ENCODE data around the gene GGA1.

The GGA1 gene

GRCh38 chr22:37608477-37609239 lies at the start of gene GGA1:
Gene GGA1, plus strand, starts transcription at chr22:37608834. Its CDS starts 27 bp downstream, at chr22:37608861.
- peak; percentile 87 to 92 (median 92) for DNase-seq (ENCODE audit: low read depth in 2 of 3, low spot score in 2 of 3)

GRCh38 chr22:37559521-37559900 lies 49.1 kb upstream of the GGA1 start:
- no peak for DNase-seq (ENCODE audit: low read depth in 2 of 3, low spot score in 2 of 3)

GRCh38 chr22:37559901-37560607 lies 48.6 kb upstream of the GGA1 start, which contains the start of gene CDC42EP1:
Gene CDC42EP1, plus strand, starts transcription at chr22:37560480. Its CDS starts 5,870 bp downstream, at chr22:37566350.
- DNase-seq (ENCODE audit: low read depth in 2 of 3, low spot score in 2 of 3): no peak

- no peak for DNase-seq (ENCODE audit: low read depth in 2 of 3, low spot score in 2 of 3)
Measured at GRCh38 chr22:37560608-37561211, 47.9 kb upstream of the GGA1 start.

GRCh38 chr22:37561212-37562048 lies 47.2 kb upstream of the GGA1 start:
- peak; percentile 67 to 89 (median 89) for DNase-seq (ENCODE audit: low read depth in 2 of 3, low spot score in 2 of 3)

- no peak for DNase-seq (ENCODE audit: low read depth in 2 of 3, low spot score in 2 of 3)
Measured at GRCh38 chr22:37562049-37562875, 46.4 kb upstream of the GGA1 start.

- no peak for DNase-seq (ENCODE audit: low read depth in 2 of 3, low spot score in 2 of 3)
Measured at GRCh38 chr22:37563153-37564081, 45.2 kb upstream of the GGA1 start.

GRCh38 chr22:37564111-37564711 lies 44.4 kb upstream of the GGA1 start:
- no peak for DNase-seq (ENCODE audit: low read depth in 2 of 3, low spot score in 2 of 3)

- DNase-seq (ENCODE audit: low read depth in 2 of 3, low spot score in 2 of 3): no peak
Measured at GRCh38 chr22:37565830-37566229, 42.8 kb upstream of the GGA1 start.

GRCh38 chr22:37566329-37566837 lies 42.3 kb upstream of the GGA1 start:
- DNase-seq (ENCODE audit: low read depth in 2 of 3, low spot score in 2 of 3): no peak

- peak; percentile 80 to 96 (median 93) for DNase-seq (ENCODE audit: low read depth in 2 of 3, low spot score in 2 of 3)
Measured at GRCh38 chr22:37566903-37567798, 41.5 kb upstream of the GGA1 start.

- no peak for DNase-seq (ENCODE audit: low read depth in 2 of 3, low spot score in 2 of 3)
Measured at GRCh38 chr22:37568012-37568411, 40.6 kb upstream of the GGA1 start.

- DNase-seq (ENCODE audit: low read depth in 2 of 3, low spot score in 2 of 3): no peak
Measured at GRCh38 chr22:37568448-37569008, 40.1 kb upstream of the GGA1 start.

- no peak for DNase-seq (ENCODE audit: low read depth in 2 of 3, low spot score in 2 of 3)
Measured at GRCh38 chr22:37569009-37569920, 39.4 kb upstream of the GGA1 start.

- DNase-seq (ENCODE audit: low read depth in 2 of 3, low spot score in 2 of 3): no peak
Measured at GRCh38 chr22:37569921-37570660, 38.5 kb upstream of the GGA1 start.

GRCh38 chr22:37570661-37570976 lies 38.0 kb upstream of the GGA1 start:
- DNase-seq (ENCODE audit: low read depth in 2 of 3, low spot score in 2 of 3): no peak

Measured in activated CD8-positive, alpha-beta memory T cell treated with anti-CD3 and anti-CD28 coated beads for 48 hours (primary cell).